Measurements from ENCODE around the gene KCND2.

The KCND2 gene

DNA sequence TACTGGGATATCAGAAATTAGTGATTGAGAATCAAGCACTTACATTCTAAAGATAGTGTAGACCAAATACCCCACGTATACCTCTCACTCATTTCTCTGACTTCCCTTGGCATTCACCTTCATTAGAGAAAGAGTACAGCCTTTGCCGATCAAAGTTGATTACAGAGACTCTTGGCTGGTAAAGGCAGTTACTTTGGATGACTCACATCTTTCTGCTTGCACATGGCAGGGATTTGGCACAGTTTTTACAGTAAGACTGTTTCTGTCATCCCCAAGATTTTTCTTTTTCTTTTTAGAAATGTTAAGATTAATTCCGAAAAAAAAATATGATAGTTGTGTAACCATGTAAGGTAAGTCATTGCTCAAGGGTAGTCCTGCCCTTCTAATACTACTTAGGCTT, 442.0 kb downstream of the KCND2 start:
- no peak for DNase-seq

GRCh38 chr7:120716307-120716706, 443.3 kb downstream of the KCND2 start:
- no peak for DNase-seq

- no peak for DNase-seq
Observed at GRCh38 chr7:120717166-120717565, 444.2 kb downstream of the KCND2 start.

DNA sequence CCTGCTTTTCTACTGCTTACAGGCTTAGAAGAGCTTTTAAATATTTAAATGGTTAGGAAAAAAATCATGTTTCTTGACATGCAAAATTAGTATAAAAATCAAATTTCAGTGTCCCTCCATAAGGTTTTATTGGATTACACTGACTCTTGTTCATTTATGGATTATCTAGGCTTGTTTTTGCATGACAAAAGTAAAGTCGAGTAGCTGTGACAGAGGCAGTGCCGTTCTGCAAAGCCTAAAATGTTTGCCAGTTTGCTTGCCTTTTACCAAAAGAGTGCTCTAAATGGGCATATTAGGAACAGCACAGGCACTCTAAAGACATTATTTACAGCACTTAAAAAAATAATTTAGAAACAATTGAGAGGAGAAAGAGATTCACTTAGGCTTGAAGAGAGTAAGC, 445.4 kb downstream of the KCND2 start:
- DNase-seq: no peak

DNA sequence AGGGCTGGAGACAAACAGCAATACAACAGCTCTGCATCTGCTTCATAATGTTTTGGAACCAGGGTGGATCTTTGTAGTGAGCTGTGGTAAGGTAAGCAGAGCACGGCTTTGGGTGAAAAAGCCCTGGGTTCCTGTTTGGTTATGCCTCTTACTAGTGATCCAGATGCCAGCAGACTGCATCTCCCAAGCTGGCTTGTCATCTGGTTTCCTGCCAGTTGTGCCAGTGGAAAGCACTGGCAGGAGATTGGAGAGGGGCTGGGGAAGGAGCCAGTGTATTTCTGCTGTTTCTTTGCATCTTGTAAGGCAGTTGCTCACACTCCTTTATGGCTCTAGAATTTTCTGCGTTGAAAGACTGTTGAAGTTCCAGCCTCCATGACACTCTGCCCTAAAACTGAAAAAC, 447.3 kb downstream of the KCND2 start:
- no peak for DNase-seq

DNA sequence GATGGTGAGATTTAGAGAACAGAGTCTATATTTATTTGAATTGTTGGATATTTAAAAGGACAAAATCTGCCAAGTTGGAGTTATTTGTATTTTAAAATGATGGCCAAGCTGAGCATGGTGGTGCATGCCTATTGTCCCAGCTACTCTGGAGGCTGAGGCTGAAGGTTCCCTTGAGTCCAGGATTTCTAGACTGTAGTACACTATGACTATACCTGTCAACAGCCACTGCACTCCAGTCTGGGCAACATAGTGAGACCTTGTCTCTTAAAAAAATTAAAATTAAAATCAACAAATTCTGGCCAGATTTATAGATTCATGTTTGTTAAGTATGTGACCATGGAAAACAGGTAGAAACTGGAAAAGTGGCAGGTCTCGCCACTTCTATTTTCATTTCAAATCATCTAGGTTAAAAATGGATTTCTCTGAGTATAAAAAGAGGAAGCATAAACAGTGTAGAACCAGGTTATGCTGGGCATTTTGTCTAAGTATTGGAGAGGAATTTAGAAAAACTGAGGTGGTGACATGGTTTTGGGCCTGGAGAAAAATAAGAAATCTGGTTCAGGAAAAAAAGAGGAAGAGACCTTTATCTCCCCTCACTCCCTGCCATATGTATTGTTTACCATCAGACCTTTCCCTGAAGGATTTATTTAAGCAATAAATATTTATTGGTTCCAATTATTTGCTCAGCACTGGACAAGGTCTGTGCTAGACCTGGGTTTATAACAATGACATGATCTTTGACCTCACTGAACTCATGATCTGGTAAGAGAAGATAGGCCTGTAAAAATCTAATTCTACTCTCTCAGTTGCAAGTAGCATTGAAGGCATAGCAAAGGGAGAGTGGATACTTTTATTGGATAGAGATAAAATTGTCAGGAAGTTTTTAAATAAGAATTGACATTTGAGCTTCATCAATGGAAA, 450.8 kb downstream of the KCND2 start:
- DNase-seq: no peak

DNA sequence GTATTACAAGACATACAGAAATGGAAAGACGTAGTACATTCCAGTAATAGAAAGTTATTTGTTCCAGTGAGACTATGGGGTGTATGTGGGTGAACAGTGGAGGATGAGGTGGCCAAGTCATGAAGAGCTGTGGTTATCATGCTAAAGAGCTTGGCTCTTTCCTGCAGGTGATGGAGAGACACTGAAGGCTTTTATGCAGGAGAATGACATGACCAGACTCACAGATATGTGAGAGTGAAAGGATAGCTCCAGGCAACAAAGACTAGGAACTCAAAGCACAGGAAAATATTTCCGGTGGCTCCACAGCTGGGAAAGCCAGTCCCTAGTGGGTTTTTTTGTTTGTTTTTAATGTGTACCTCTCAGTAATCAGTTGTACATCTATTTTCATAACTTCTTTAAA, 451.5 kb downstream of the KCND2 start:
- DNase-seq: no peak

GRCh38 chr7:120724955-120725354, 452.0 kb downstream of the KCND2 start:
- DNase-seq: no peak

GRCh38 chr7:120725376-120726039, 452.5 kb downstream of the KCND2 start:
- DNase-seq: peak; percentile 49

DNA sequence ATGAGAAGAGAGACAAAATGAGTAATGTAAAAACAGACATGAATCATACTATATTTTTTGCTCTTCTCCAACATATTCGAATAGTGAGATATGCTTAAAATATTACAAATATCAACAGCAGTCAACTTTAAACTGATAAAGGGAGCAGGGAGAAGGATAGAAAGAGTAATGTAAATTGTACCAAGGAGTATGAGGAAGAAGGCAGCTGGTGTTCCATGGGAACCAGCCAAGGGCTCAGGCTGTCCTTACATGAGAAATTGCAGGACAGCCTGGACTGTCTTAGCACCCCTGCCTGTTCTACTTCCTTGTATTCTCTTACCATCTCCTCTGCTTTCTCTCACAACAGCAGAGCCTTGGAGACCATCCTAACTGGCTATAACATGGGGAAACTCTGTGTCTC, 456.3 kb downstream of the KCND2 start:
- no peak for DNase-seq

GRCh38 chr7:120731271-120731670, 458.3 kb downstream of the KCND2 start:
- DNase-seq: no peak

DNA sequence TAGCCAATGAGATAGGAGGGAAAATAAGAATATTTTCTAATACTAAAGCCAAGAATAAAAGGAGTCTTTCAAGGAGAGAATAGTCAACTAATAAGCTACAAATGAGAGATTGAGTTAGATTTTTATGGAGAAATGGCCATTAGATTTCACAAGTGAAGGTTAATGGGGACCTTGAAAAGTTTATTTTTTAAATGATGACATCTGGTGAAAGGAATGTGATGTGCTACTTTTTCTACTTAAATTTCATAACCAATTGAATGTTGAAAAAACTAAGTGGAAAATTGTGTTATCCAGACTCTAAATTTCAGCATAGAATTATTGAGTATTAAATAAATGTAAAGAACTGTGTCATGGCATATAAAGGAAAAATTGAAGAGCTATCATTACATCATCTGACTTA, 459.3 kb downstream of the KCND2 start:
- no peak for DNase-seq

DNA sequence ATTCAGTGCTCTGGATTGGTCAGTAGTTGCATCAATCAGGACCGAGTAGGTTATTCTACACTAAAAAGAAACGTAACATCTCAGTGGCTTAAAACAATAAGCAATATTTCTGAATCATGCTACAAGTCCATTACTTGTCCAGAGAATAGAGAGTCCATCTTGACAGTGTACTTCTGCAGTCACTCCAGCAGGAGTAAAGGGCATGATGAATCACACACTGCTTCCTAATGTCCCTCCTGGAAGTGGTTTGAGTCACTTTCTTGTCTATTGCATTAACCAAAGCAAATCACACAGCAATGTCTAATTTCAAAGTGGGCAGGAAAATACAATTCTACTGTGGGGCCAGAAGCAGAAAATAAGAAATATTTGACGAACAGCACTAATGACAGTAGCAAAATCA, 460.2 kb downstream of the KCND2 start:
- DNase-seq: no peak

DNA sequence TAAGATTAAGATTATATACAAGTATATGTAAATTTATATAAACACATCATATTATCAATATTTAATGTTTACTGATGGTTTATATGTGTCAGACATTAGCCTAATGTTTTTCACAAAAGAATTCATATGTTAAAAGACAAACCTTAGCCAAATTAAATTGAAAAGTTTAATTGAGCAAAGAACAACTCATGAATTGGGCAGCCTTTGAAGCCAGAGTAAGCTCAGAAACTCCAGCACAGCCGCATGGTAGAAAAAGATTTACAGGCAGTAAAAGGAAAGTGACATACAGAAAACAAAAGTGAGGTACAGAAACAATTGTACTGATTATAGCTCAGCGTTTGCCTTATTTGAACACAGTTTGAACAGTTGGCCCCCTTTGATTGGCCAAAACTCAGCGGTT, 460.9 kb downstream of the KCND2 start:
- no peak for DNase-seq

DNA sequence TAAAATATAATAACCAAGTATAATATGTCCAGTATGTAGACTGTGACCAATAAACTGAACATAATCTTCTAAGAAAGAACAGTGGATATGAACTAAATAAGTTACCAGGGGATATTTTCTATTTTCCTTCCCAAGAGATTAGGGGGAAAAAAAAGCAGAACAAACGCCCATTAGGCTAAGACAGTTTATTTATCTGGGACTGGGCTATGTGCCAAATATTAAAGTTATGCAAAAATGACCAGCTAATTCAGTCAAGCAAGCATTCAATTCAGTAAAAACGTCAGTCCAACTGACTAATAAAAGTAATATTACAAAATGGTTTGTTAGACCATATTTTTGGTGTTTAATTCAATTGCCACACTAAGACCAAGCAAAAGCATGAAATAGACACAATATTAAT, 462.8 kb downstream of the KCND2 start:
- DNase-seq: no peak

GRCh38 chr7:120738816-120739215, 465.8 kb downstream of the KCND2 start:
- DNase-seq: no peak

DNA sequence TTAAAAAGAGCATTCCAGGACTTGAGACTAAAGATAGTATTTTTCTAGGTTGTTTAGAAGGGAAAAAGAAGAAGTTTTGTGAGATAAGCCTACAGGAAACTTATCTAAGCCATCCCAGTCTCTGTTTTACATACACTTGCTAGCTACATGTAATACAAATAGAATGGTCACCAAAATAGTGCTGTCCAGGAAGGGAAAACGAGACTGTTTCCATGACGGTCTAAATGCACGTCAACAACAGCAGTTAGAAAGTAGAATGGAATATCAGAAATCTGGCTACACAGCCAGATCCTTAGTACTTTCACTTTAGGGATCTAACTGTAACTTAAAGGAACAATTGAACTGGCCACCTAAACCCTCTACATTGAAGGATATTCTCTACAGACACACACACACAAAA, 467.4 kb downstream of the KCND2 start:
- DNase-seq: peak; percentile 6

DNA sequence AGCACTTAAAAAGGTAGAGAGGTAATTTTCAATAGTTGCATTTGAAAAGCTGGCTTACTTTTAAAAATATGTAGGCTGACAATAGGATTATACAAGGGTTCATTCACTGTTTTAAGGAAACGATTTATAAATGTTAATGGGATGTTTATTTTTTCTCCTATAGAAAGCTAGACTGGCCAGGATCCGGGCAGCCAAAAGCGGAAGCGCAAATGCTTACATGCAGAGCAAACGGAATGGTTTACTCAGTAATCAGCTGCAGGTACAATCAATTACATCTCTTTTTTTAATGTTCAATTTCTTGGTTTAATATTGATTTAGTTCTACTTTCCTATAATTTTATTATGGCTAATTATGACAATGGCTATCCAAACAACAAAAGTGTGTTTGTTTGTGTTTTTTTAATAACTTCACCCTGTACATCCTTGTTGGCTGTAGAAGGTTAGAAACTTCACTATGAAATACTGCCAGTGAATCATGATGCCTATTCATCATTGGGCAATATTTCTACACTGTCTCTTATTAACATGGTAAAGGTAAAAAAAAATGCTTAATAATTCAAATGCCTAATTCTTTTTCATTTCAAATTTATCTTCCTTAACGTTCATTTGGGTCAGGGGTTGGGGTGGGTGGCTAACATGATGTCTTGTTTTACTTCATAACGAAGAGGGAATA, 468.5 kb downstream of the KCND2 start:
- no peak for DNase-seq

DNA sequence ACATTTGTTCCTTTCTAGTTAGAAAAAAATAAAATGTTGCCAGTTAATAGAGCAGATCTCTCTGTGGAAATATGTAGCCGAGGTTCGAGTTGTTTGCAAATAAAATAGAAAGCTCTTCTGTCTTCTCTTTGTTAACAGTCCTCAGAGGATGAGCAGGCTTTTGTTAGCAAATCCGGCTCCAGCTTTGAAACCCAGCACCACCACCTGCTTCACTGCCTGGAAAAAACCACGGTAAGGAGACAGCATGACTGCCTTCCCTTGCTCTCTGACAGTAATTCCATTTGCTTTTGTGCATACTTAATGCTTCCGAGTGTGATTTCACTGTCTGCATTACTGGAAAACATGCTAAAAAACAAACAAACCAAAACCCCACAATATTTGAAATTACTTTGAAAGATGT, 469.4 kb downstream of the KCND2 start:
- DNase-seq: no peak

DNA sequence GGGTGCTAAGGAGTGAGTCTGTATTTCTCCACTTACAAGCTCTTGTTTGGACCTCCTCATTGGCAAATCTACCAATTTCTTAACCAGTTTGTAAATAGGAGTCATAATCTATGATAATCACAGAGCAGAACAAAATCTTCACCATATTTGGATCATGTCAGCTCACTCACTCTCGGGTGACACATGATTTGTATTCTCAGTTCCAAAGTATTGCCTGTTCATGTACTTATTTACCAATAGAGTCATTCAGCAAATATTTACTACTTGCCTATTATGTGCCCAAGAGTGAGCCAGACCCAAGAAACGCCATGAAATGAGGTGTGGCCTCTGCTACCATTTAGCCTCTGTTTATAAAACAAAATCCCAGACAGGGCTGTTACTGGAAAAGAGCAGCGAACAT, 470.2 kb downstream of the KCND2 start:
- no peak for DNase-seq

- no peak for DNase-seq
Observed at GRCh38 chr7:120760050-120760449, 487.1 kb downstream of the KCND2 start.

DNA sequence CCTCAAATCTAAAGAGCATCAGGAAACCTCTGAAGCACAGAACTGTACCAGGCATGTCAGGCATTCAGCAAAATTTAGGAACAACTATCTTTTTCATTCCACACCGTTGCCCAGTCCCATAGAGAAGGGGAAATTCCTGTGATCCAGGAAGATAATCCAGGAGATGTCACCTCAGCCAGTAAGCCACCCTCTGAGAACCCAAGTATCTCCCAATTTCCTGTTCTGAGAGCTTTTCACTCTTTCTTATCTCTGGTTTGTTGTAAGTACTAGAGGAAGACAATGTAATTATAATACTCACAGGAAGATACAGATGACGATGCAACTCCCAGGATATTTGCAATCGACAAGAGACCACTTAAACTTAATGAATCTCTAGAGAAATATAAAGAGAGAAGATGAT, 487.9 kb downstream of the KCND2 start:
- DNase-seq: no peak

DNA sequence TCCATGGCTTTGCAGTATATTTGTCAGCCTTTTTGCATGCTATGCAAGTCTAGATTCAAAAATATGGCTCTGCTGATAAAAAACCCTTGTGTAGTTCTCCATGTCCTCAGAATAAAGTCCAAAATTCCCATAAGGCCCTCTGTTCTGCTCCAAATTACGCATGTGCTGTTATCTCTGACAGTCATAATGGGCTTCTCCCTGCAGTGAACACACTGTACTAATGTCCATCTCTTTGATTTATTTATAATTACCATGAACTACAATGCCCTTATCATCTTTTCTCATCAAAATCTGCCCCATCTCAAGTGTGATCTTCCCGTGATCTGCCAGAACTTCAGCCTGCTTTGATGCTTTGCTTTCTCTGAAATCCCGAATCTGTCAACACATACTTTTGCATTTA, 497.2 kb downstream of the KCND2 start:
- no peak for DNase-seq

DNA sequence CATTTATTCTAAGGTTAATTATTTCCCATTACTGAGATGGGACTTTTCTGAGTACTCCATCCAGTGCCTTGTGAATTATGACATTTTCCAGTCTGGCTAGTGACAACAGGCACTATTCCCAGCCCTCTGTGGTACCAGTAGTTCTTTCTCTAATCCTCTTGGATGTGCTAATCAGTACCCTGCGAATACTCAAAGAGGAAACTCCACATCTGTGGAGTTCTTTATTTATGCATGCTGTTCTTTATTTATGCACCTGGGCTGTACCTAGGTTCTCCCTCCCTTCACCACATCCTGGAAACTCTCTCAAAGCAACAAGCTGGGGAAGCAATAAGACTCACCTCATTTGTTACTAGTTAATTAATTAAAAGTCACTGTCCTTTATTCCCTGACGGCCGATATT, 501.5 kb downstream of the KCND2 start:
- no peak for DNase-seq

Measured in hematopoietic multipotent progenitor cell treated with erythropoietin and hydrocortisone succinate and interleukin-3 and kit ligand, for 8 days (in vitro differentiated cells).